Kidney (tissue), 14 donors: ENCODE results near the gene RAB39A. TPM values are rescaled to one million over a fixed set of nuclear protein-coding genes. Genes with fewer than 3 reads are reported as not detected.
"Not testable (repeated sequence)": the region's sequence is repeated elsewhere in the genome, so short reads cannot be mapped to it uniquely, and the experiment has no call there.

Experiments used
- DNase-seq, 5 donors: peaks; one replicate each; pipeline ENCODE4 v3.0.0-alpha.2; 2013 to 2020
- FAIRE-seq: peaks from 2 replicates; lab custom pipeline; 2012; peaks lifted over from hg19 to GRCh38; lab: Jason Lieb, UNC
- H3K27ac ChIP-seq, 2 donors: one replicate each; pipeline ENCODE4 v1.7.0; 2013; ENCODE audit warnings: low read depth in 2 of 2, low read length in 2 of 2, inconsistent platforms in 1 of 2
- H3K27me3 ChIP-seq: one replicate; pipeline ENCODE4 v1.7.1; 2013; ENCODE audit warnings: low read length, inconsistent platforms; ENCODE audit not compliant: control insufficient read depth, insufficient read depth
- H3K36me3 ChIP-seq, 3 donors: one replicate each; pipeline versions ENCODE4 v1.7.0 to v1.7.1; 2013; ENCODE audit warnings: low read length in 3 of 3, control low read depth in 1 of 3, inconsistent platforms in 1 of 3; ENCODE audit not compliant: insufficient read depth in 3 of 3, control insufficient read depth in 2 of 3
- H3K4me1 ChIP-seq, 3 donors: one replicate each; pipeline versions ENCODE4 v1.7.0 to v1.7.1; 2013; ENCODE audit warnings: low read length in 3 of 3, inconsistent platforms in 1 of 3, low read depth in 1 of 3; ENCODE audit not compliant: control insufficient read depth in 2 of 3, insufficient read depth in 2 of 3
- H3K4me3 ChIP-seq, 3 donors: one replicate each; pipeline versions ENCODE4 v1.7.0 to v1.8.1; 2013; ENCODE audit warnings: low read length in 3 of 3, control low read depth in 1 of 3, inconsistent platforms in 1 of 3
- H3K9ac ChIP-seq, 3 donors: one replicate each; pipeline versions ENCODE4 v1.7.0 to v1.7.1; 2013; ENCODE audit warnings: low read length in 3 of 3, control low read depth in 1 of 3, inconsistent platforms in 1 of 3
- H3K9me3 ChIP-seq, 3 donors: one replicate each; pipeline versions ENCODE4 v1.7.0 to v1.7.1; 2013; ENCODE audit warnings: low read length in 3 of 3, control low read depth in 1 of 3, inconsistent platforms in 1 of 3; ENCODE audit not compliant: control insufficient read depth in 2 of 3, insufficient read depth in 1 of 3
- intact Hi-C: fragments of 100-400 bp; cut with DNase I; formaldehyde crosslinking; loops from one replicate; pipeline ENCODE4 v1.11.1; 2022
- polyA plus RNA-seq: library from polyadenylated mRNA; stranded (reverse); fragments of 350-450 nt; fragmentation: Illumina TruSeq; extraction: RNeasy Lipid Tissue Mini Kit (QIAGEN cat#74804); gene quantifications from one replicate; pipeline ENCODE4 v1.2.3, GENCODE V29; 2014; ENCODE audit warnings: low read depth, low replicate concordance; ENCODE audit not compliant: insufficient read depth
- total RNA-seq: library from RNA; stranded (reverse); fragmentation: NEBNext Ultra II Directional; extraction: Animal tissue kit (Norgen Biotek cat#: 25700); gene quantifications from one replicate; pipeline ENCODE4 v1.2.1, GENCODE V29; 2021
- TF ChIP-seq, protein P1 (sequence below): IDR thresholded peaks from 3 replicates; pipeline ENCODE4 v1.5.1; 2012; ENCODE audit warnings: mild to moderate bottlenecking, moderate library complexity, borderline replicate concordance; ENCODE audit not compliant: insufficient read depth; ENCODE audit errors: extremely low read depth
- donor health status: control.
- donor health status: control.
- donor health status: control.
- donor health status: control.
- donor health status: control.
- donor health status: DM: yes; HTN: yes; CAD: no.
- donor health status: Normal renal cell carcinoma (clear cell type).

RAB39A gene
- total and polyA plus RNA-seq, 2 donors from 2014 or later: 2.8 TPM; not detected in 1

DNA sequence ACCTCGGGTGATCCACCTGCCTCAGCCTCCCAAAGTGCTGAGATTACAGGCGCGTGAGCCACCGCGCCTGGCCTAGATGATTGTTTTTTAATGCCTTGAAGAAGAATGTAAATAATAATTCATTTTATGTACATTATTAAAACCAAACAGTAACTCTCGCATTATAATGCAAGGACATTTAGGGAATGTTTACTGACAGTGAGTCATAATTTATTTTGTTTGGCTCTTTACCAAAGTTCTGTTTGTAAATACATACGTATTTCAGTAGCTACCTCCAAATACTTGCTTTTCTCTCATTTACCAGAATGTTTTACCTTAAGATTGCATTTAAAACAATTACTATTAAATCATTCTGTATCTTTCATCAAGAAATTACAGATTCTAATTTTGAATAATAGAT is 3.0 kb downstream of the RAB39A start:
- FAIRE-seq (no peak), DNase-seq (no peak)
- Histone ChIP-seq H3K9me3 (no peaks in the 10 kb centered on the region), H3K4me1 (no peaks in the 10 kb centered on the region), H3K9ac (no peak overlapping the region), H3K36me3 (no peaks in the 10 kb centered on the region), H3K4me3 (no peak overlapping the region), H3K27ac (no peak overlapping the region), H3K27me3 (peaks cover 5% of the 10 kb centered on the region)
- TF ChIP-seq, protein P1, sequence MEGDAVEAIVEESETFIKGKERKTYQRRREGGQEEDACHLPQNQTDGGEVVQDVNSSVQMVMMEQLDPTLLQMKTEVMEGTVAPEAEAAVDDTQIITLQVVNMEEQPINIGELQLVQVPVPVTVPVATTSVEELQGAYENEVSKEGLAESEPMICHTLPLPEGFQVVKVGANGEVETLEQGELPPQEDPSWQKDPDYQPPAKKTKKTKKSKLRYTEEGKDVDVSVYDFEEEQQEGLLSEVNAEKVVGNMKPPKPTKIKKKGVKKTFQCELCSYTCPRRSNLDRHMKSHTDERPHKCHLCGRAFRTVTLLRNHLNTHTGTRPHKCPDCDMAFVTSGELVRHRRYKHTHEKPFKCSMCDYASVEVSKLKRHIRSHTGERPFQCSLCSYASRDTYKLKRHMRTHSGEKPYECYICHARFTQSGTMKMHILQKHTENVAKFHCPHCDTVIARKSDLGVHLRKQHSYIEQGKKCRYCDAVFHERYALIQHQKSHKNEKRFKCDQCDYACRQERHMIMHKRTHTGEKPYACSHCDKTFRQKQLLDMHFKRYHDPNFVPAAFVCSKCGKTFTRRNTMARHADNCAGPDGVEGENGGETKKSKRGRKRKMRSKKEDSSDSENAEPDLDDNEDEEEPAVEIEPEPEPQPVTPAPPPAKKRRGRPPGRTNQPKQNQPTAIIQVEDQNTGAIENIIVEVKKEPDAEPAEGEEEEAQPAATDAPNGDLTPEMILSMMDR: no peak
- intact Hi-C loops: no loop called here

DNA sequence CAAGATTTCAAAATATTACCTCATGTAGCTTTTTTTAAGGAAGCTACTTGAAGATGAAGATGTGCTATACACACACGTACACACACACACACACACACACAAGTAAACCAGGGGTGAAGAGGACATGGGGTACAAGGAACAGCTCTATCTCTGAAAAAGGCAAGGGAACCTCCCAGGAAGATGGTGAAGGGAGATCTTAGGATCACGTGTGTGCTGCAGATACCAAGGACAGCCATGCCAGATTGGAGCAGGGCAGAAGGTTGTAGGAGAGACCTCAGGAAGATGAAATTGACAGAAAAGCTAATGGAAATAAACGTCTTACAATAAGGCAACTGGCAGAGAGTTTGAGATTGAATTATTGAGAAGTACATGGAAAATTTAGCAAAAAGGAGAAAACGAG is 19.7 kb downstream of the RAB39A start:
- intact Hi-C loops: no loop called here
- DNase-seq: no peak
- Histone ChIP-seq H3K9ac (no peak overlapping the region), H3K4me1 (no peaks in the 10 kb centered on the region), H3K27ac (no peak overlapping the region), H3K27me3 (no peaks in the 10 kb centered on the region), H3K36me3 (no peaks in the 10 kb centered on the region), H3K4me3 (no peak overlapping the region), H3K9me3 (no peaks in the 10 kb centered on the region)
- TF ChIP-seq, protein P1: no peak
- no peak for FAIRE-seq

DNA sequence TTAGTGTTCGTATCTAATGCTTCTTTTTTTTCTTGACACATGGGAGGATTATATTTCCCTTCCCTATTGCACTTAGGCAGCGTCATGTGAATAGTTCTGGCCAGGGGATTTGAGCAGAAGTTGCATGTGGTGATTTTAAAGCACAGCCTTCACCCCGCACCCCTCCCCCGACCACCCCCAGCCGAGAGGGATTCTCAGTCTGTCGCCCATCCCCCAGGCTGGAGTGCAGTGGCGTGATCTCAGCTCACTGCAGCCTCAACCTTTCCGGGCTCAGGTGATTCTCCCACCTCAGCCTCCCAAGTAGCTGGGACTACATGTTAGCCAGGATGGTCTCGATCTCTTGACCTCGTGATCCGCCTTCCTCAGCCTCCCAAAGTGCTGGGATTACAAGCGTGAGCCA is 20.1 kb downstream of the RAB39A start:
- H3K27ac ChIP-seq, H3K27me3 ChIP-seq, intact Hi-C loops, DNase-seq, H3K9me3 ChIP-seq, H3K4me1 ChIP-seq, FAIRE-seq, H3K4me3 ChIP-seq, H3K36me3 ChIP-seq, H3K9ac ChIP-seq: not testable (repeated sequence)

DNA sequence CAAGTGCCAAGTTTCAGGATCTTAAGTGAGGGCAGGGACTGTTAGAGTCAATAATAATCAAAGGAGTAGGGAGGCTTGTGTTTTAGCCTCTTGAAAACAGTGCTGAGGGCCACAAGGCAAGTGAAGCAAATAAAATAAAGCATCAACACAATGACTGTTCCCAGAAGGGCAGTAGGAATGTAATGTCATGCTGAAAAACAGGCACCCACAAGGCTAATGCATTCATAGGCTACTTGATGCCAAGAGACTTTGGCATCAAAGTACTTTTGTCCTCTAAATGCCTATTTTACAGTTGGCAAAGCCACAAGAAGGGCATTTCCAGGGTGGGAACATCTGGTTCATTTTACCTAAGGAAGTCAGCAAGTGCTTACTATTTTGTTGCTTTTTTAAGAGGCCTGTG is 22.9 kb downstream of the RAB39A start:
- no peaks in the 10 kb centered on the region for H3K36me3 ChIP-seq
- intact Hi-C loops: no loop called here
- TF ChIP-seq, protein P1: no peak
- H3K27me3 ChIP-seq: no peaks in the 10 kb centered on the region
- H3K9ac ChIP-seq: no peak overlapping the region
- H3K4me3 ChIP-seq: no peak overlapping the region
- FAIRE-seq (no peak), DNase-seq (no peak)
- H3K9me3 ChIP-seq: no peaks in the 10 kb centered on the region
- no peaks in the 10 kb centered on the region for H3K4me1 ChIP-seq
- no peak overlapping the region for H3K27ac ChIP-seq
